NCI-H1436 (cell line): ENCODE data around the gene TMEM8B.

ENCODE experiments used
- DNase-seq: peaks from one replicate; lab custom pipeline; 2025; lab: John Stamatoyannopoulos, UW

Gene TMEM8B

GRCh38 chr9:35811381-35812024 lies 17.5 kb upstream of the TMEM8B start:
- no peak for DNase-seq

- peak; percentile 95 for DNase-seq
Observed at GRCh38 chr9:35812025-35812602, 16.9 kb upstream of the TMEM8B start, which contains the start of gene SPAG8. Gene SPAG8, minus strand, starts transcription at chr9:35812262. Its CDS starts 115 bp downstream, at chr9:35812147.

- no peak for DNase-seq
Observed at GRCh38 chr9:35813434-35814105, 15.5 kb upstream of the TMEM8B start.

- DNase-seq, result no peak
Observed at GRCh38 chr9:35814106-35814840, 14.8 kb upstream of the TMEM8B start.

- DNase-seq, result peak; percentile 98
Observed at GRCh38 chr9:35814841-35815543, 14.0 kb upstream of the TMEM8B start, which contains the start of gene HINT2. Gene HINT2, minus strand, starts transcription at chr9:35815042. Its CDS starts 63 bp downstream, at chr9:35814979.

- peak; percentile 8 for DNase-seq
Observed at GRCh38 chr9:35816708-35817107, 12.3 kb upstream of the TMEM8B start.

- DNase-seq, result no peak
Observed at GRCh38 chr9:35818341-35818740, 10.7 kb upstream of the TMEM8B start.

- no peak for DNase-seq
Observed at GRCh38 chr9:35820076-35820475, 9.0 kb upstream of the TMEM8B start.

- no peak for DNase-seq
Observed at GRCh38 chr9:35822926-35823325, 6.1 kb upstream of the TMEM8B start.

- DNase-seq, result peak; percentile 39
Observed at GRCh38 chr9:35826071-35826701, 2.8 kb upstream of the TMEM8B start.

- no peak for DNase-seq
Observed at GRCh38 chr9:35827486-35827885, 1.5 kb upstream of the TMEM8B start.

GRCh38 chr9:35828716-35829083 lies 328 bp upstream of the TMEM8B start, which contains the start of gene FAM221B:
Gene FAM221B, minus strand, starts transcription at chr9:35828732. Its CDS starts 2,571 bp downstream, at chr9:35826161.
- peak; percentile 35 for DNase-seq

- no peak for DNase-seq
Observed at GRCh38 chr9:35829764-35830096, 702 bp downstream of the TMEM8B start.

GRCh38 chr9:35831040-35831439 lies 2.0 kb downstream of the TMEM8B start:
- no peak for DNase-seq

- DNase-seq, result no peak
Observed at GRCh38 chr9:35832814-35833213, 3.8 kb downstream of the TMEM8B start.

- no peak for DNase-seq
Observed at GRCh38 chr9:35834260-35835215, 5.5 kb downstream of the TMEM8B start.

- no peak for DNase-seq
Observed at GRCh38 chr9:35835216-35835632, 6.2 kb downstream of the TMEM8B start.

GRCh38 chr9:35835766-35836165 lies 6.7 kb downstream of the TMEM8B start:
- DNase-seq, result no peak

GRCh38 chr9:35836595-35836994 lies 7.6 kb downstream of the TMEM8B start:
- DNase-seq, result no peak

- no peak for DNase-seq
Observed at GRCh38 chr9:35839926-35840325, 10.9 kb downstream of the TMEM8B start.
